22Rv1 (cell line): ENCODE measurements around the gene AFDN.

ENCODE experiments used
- ZFX ChIP-seq: fragments of 450-650 bp; IDR thresholded peaks from 2 replicates; pipeline ENCODE4 v1.6.1; 2017; ENCODE audit warnings: antibody characterized with exemption, borderline replicate concordance
- TF ChIP-seq, protein P1 (sequence below): fragments of 450-650 bp; IDR thresholded peaks from 2 replicates; pipeline ENCODE4 v1.5.1; 2017; ENCODE audit warnings: mild to moderate bottlenecking

- TF ChIP-seq, protein P1, sequence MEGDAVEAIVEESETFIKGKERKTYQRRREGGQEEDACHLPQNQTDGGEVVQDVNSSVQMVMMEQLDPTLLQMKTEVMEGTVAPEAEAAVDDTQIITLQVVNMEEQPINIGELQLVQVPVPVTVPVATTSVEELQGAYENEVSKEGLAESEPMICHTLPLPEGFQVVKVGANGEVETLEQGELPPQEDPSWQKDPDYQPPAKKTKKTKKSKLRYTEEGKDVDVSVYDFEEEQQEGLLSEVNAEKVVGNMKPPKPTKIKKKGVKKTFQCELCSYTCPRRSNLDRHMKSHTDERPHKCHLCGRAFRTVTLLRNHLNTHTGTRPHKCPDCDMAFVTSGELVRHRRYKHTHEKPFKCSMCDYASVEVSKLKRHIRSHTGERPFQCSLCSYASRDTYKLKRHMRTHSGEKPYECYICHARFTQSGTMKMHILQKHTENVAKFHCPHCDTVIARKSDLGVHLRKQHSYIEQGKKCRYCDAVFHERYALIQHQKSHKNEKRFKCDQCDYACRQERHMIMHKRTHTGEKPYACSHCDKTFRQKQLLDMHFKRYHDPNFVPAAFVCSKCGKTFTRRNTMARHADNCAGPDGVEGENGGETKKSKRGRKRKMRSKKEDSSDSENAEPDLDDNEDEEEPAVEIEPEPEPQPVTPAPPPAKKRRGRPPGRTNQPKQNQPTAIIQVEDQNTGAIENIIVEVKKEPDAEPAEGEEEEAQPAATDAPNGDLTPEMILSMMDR, result no peak
- no peak for TF ChIP-seq ZFX
These were observed 100.5 kb downstream of the AFDN start for GRCh38 chr6:167927246-167927645.
